Gastroesophageal sphincter (tissue), 4 donors: ENCODE results near the gene LST1. TPM values are rescaled to one million over a fixed set of nuclear protein-coding genes. Genes with fewer than 3 reads are reported as not detected.
A peak's percentile ranks its signal among the peaks of the same experiment; 100 is the strongest.

Source experiments
- ATAC-seq: fragments of 150-250 bp; one replicate; pipeline ENCODE4 v1.9.1; 2016; ENCODE audit warnings: mild to moderate bottlenecking, moderate library complexity
- H3K27ac ChIP-seq, 4 donors: fragments of 200-600 bp; sonication (generic) in 3 of 4; 1 replicate in 3 of 4; 2 replicates in 1 of 4; pipeline ENCODE4 v1.5.1; 2016 to 2019
- H3K27me3 ChIP-seq: fragments of 200-600 bp; sonication (generic); one replicate; pipeline ENCODE4 v1.5.1; 2019
- H3K36me3 ChIP-seq, 2 donors: fragments of 200-600 bp; sonication (generic); one replicate each; pipeline ENCODE4 v1.5.1; 2019; ENCODE audit warnings: control low read depth in 1 of 2
- H3K4me1 ChIP-seq, 3 donors: fragments of 200-600 bp; sonication (generic); 1 replicate in 2 of 3; 2 replicates in 1 of 3; pipeline ENCODE4 v1.5.1; 2016 to 2019; ENCODE audit warnings: control low read depth in 2 of 3
- H3K4me3 ChIP-seq, 2 donors: fragments of 200-600 bp; sonication (generic); one replicate each; pipeline ENCODE4 v1.5.1; 2019; ENCODE audit warnings: mild to moderate bottlenecking in 1 of 2, moderate library complexity in 1 of 2
- H3K9me3 ChIP-seq, 3 donors: fragments of 200-600 bp; sonication (generic); one replicate each; pipeline ENCODE4 v1.5.1; 2017 to 2019; ENCODE audit warnings: control low read depth in 2 of 3
- EP300 ChIP-seq: sonication (generic); formaldehyde crosslinking; IDR thresholded peaks from one replicate; pipeline ENCODE4 v1.6.1; 2017; ENCODE audit warnings: antibody characterized with exemption, mild to moderate bottlenecking
- POLR2A ChIP-seq, 2 donors: fragments of 450-650 bp; IDR thresholded peaks; one replicate each; pipeline ENCODE4 v1.6.1; 2017; ENCODE audit warnings: antibody characterized with exemption in 2 of 2, mild to moderate bottlenecking in 2 of 2, moderate library complexity in 1 of 2
- POLR2AphosphoS5 ChIP-seq: sonication (generic); formaldehyde crosslinking; IDR thresholded peaks from one replicate; pipeline ENCODE4 v1.6.1; 2017; ENCODE audit warnings: antibody characterized with exemption
- WGBS, 2 donors: methylation state at CpG; one replicate each; pipeline ENCODE4 v1.1.5; 2018; ENCODE audit warnings: low coverage in 1 of 2; 5-methylcytosine and 5-hydroxymethylcytosine counted together
- total RNA-seq, 4 donors: library from RNA; depleted of rRNA; stranded (reverse); fragments of >200 nt; gene quantifications; one replicate each; pipeline ENCODE4 v1.1.0, GENCODE V29; 2016
- TF ChIP-seq, protein P1 (sequence below), 4 experiments: fragments of 200-600 bp in 2 of 4; fragments of 450-650 bp in 2 of 4; sonication (generic) in 1 of 4; IDR thresholded peaks; one replicate each; pipeline ENCODE4 v1.5.1; 2017 to 2019; ENCODE audit warnings: antibody characterized with exemption in 4 of 4, mild to moderate bottlenecking in 2 of 4, moderate library complexity in 2 of 4

LST1 gene
- total RNA-seq, 4 donors from 2014 or later: 1.4 to 7.7 (median 6.9) TPM

DNA sequence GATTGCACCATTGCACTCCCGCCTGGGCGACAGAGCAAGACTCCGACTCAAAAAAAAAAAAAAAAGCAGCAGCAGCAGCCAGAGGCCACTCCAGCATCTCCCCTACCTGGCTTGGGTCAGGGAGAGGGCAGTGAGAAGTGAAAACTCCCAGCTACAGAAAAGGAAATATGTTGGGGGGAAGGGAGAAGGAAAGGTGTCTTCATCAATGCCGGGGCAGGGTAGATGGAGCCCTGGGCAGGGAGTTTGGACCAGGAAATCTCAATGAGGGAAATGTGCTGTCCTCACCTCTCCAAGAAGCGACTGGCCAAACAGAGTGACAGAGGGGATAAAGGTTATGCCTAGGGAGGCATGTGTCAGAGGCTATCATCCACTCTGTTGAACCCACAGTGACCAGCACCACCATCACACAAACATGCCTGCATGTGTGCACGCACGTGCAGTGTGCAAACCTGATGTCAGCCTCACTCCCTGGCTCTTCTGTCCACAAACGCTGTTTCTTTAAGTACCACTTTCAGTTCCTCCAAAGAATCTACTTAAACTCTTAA, 28.1 kb downstream of the LST1 start:
- Histone ChIP-seq H3K4me3 (no peak overlapping the region), H3K36me3 (no peaks in the 10 kb centered on the region), H3K27ac (no peak overlapping the region), H3K27me3 (no peaks in the 10 kb centered on the region), H3K9me3 (no peaks in the 10 kb centered on the region), H3K4me1 (no peaks in the 10 kb centered on the region)
- 82 to 84% methylated on average over 3 to 7 of the region's 8 CpGs for WGBS, 2 donors
- no peak for ATAC-seq
- TF ChIP-seq POLR2A (IDR thresholded peaks at IDR 0.05): no peak
- no peak for TF ChIP-seq EP300
- TF ChIP-seq, protein P1, sequence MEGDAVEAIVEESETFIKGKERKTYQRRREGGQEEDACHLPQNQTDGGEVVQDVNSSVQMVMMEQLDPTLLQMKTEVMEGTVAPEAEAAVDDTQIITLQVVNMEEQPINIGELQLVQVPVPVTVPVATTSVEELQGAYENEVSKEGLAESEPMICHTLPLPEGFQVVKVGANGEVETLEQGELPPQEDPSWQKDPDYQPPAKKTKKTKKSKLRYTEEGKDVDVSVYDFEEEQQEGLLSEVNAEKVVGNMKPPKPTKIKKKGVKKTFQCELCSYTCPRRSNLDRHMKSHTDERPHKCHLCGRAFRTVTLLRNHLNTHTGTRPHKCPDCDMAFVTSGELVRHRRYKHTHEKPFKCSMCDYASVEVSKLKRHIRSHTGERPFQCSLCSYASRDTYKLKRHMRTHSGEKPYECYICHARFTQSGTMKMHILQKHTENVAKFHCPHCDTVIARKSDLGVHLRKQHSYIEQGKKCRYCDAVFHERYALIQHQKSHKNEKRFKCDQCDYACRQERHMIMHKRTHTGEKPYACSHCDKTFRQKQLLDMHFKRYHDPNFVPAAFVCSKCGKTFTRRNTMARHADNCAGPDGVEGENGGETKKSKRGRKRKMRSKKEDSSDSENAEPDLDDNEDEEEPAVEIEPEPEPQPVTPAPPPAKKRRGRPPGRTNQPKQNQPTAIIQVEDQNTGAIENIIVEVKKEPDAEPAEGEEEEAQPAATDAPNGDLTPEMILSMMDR (IDR thresholded peaks at IDR 0.05): no peak
- TF ChIP-seq POLR2AphosphoS5: no peak

DNA sequence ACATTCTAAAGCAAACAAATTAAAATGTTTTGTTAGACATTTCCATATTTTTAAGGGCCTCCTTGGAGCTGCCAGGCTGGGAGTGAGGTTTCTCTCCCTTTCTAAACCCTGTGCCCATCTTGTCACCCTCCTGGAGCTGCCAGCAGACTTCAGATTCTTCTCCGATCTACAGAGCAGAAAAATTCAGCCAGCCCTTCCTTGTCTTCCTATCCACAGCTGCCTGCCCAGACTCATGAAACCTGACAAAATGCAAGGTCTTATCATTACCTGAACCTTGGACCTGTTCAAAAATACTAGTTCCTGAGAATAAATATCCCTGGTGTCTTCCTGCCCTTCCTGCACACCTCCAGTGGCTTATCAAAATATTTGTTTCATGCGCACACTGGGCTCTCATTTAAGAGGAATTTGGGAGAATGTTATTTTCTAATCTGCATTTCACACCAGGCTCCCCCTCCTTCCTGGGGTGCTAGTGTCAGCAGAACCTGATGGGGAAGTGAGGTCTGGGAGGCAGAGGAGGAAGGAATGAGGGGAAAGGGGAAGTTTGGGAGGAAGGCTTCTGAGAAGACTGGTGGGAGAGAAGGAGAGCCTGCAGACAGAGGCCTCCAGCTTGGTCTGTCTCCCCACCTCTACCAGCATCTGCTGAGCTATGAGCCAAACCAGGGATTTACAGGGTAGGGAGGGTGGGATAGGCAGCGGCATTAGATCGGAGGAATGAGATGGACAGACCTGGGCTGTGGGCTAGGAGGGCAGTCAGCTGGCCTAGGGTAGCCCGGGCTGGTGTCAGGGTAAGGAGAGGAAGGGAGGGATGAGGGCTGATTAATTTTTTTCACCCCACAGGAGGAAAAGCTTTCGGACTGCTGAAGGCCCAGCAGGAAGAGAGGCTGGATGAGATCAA, 28.9 kb downstream of the LST1 start, which contains the start of gene AIF1:
Gene AIF1 (plus strand): TSS at position 551 of the 895 bp plus-strand sequence. CDS start 96 bp downstream, at position 647.
- TF ChIP-seq POLR2A (IDR thresholded peaks at IDR 0.05) (no peak), POLR2AphosphoS5 (no peak), EP300 (no peak)
- TF ChIP-seq, protein P1 (IDR thresholded peaks at IDR 0.05): no peak
- peaks cover 0 to 4% (median 0%) of the 10 kb centered on the region in 3 donors for H3K4me1 ChIP-seq

DNA sequence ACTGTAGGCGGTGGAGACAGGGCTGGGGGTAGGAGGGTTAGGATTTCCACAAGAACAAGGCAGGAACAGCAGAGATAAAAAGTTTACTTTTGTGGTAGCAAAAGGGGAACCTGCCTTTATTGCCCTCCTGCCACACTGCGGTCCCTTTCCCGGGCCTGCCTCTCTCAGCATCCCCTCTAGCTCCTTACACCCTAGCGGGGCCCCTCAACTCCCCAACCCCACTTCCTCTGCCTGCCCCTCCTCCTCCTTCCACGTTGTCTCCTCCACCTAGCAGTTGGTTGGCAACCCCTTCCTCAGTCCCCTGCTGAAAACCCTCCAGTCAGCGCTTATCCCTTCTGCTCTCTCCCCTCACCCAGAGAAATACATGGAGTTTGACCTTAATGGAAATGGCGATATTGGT, 29.7 kb downstream of the LST1 start:
- Histone ChIP-seq H3K27ac (peak overlapping the region in 1 of 4 donors; percentile 44), H3K9me3 (no peaks in the 10 kb centered on the region), H3K36me3 (no peaks in the 10 kb centered on the region), H3K4me3 (peak overlapping the region in 1 of 2 donors; percentile 28), H3K4me1 (peaks cover 0 to 4% (median 0%) of the 10 kb centered on the region in 3 donors), H3K27me3 (no peaks in the 10 kb centered on the region)
- ATAC-seq: no peak
- 47 to 55% methylated on average over 4 to 5 of the region's 7 CpGs for WGBS, 2 donors
- TF ChIP-seq POLR2A (IDR thresholded peaks at IDR 0.05): no peak
- no peak for TF ChIP-seq EP300

More for the DNA sequence above, 28.9 kb downstream of the LST1 start, which contains the start of gene AIF1:
- 51 to 63% methylated on average over 3 to 5 of the region's 6 CpGs for WGBS, 2 donors
- Histone ChIP-seq H3K9me3 (no peaks in the 10 kb centered on the region), H3K27me3 (no peaks in the 10 kb centered on the region), H3K36me3 (no peaks in the 10 kb centered on the region), H3K27ac (peak within 1 kb of the TSS in 1 of 4 donors; percentile 44), H3K4me3 (peak within 1 kb of the TSS in 1 of 2 donors; percentile 28)
- ATAC-seq: no peak

DNA sequence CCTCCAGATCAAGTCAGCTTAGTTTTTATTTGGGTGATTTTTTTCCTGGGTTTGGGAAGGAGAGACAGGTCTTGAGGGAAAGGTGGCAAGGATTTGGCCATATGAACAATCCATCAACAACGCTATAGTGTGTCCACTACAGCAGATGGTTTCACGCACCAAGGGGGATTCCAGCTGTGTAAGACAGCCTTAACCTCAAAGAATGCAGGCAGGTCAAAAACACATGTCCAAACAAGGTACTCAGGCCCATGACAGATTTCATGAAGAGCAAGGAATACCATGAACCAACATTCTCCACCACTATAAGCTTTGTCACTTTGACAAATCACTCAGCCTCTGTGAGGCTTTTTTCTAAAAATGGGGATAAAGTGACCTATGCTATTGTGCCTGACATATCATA, 30.9 kb downstream of the LST1 start:
- Histone ChIP-seq H3K27ac (no peak overlapping the region), H3K9me3 (no peaks in the 10 kb centered on the region), H3K36me3 (no peaks in the 10 kb centered on the region), H3K27me3 (no peaks in the 10 kb centered on the region), H3K4me3 (no peak overlapping the region), H3K4me1 (peaks cover 0 to 12% (median 5%) of the 10 kb centered on the region in 3 donors)
- no peak for TF ChIP-seq POLR2AphosphoS5
- TF ChIP-seq POLR2A (IDR thresholded peaks at IDR 0.05): no peak
- no peak for TF ChIP-seq EP300
- TF ChIP-seq, protein P1 (IDR thresholded peaks at IDR 0.05): no peak
- ATAC-seq: no peak
- 81 to 100% methylated on average over 1 to 2 of the region's 2 CpGs for WGBS, 2 donors

DNA sequence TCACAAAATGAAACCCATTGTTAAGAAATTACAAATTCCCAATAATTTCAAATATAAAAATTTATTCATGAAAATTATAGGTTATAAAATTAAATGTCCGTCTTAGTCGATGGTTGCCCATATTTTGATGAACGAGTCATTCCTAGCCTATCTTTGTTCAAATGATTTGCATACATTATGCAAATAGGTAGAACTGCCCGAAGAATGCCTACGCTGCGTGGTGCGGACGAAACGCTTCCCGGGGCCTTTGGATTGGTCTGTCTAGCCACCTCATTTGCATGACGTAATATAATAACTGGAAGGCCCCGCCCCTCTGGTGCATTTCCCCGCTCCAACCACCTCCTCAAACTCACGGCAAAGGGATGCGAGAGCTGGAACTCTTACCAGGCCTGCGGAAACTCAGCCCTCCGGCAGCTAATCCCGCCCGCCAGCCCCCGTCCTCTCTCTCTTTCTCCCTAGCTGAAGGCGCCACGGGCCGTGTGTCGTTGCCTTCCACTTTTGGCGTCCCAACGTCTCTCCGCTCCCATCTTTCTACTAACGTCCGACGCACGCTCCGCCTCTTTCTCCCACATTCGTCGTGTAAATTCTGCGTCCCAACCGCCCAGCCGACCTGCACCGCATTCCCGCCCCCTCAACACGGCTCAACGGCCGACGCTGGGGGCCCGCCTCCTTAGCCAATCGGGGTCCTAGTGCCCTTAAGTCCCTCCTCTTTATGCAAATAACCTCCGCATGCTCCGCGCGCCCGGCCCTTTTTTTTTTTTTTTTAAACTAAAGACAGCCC, 33.9 kb downstream of the LST1 start:
- no peaks in the 10 kb centered on the region for H3K9me3 ChIP-seq
- peak overlapping the region; percentile 82 to 98 (median 94) for H3K27ac ChIP-seq
- peak overlapping the region; percentile 38 to 85 for H3K4me3 ChIP-seq
- no peaks in the 10 kb centered on the region for H3K27me3 ChIP-seq
- peak; percentile 94 for ATAC-seq
- WGBS, 2 donors: 1% methylated on average over 32 to 46 of the region's 50 CpGs
- TF ChIP-seq EP300 (no peak), POLR2A (IDR thresholded peaks at IDR 0.05) (peak; percentile 72 to 74), POLR2AphosphoS5 (peak; percentile 83)
- TF ChIP-seq, protein P1 (IDR thresholded peaks at IDR 0.05): peak in 1 of 4 experiments; percentile 21
- peaks cover 0 to 25% (median 8%) of the 10 kb centered on the region in 3 donors for H3K4me1 ChIP-seq
- H3K36me3 ChIP-seq: peaks cover 0 to 25% of the 10 kb centered on the region in 2 donors
